LoVo (cell line): Measurements from ENCODE around the gene OPTC.
"Not testable (repeated sequence)": the region's sequence is repeated elsewhere in the genome, so short reads cannot be mapped to it uniquely, and the experiment has no call there.

Source experiments
- DNase-seq: peaks from one replicate; pipeline ENCODE4 v3.0.0-alpha.2; 2016; ENCODE audit warnings: low spot score

OPTC gene

GRCh38 chr1:203493901-203494300 lies at the start of gene OPTC:
Gene OPTC, plus strand, starts transcription at chr1:203494153. Its CDS starts 1,853 bp downstream, at chr1:203496006.
- DNase-seq: no peak

- DNase-seq: no peak
Measured at GRCh38 chr1:203444171-203444576, 49.8 kb upstream of the OPTC start.

- DNase-seq: no peak
Measured at GRCh38 chr1:203447151-203447550, 46.8 kb upstream of the OPTC start.

GRCh38 chr1:203447598-203447997 lies 46.4 kb upstream of the OPTC start:
- DNase-seq: not testable (repeated sequence)

GRCh38 chr1:203448521-203449061 lies 45.4 kb upstream of the OPTC start:
- no peak for DNase-seq

- DNase-seq: no peak
Measured at GRCh38 chr1:203450001-203450400, 44.0 kb upstream of the OPTC start.

GRCh38 chr1:203450479-203451149 lies 43.3 kb upstream of the OPTC start:
- no peak for DNase-seq

GRCh38 chr1:203451836-203452784 lies 41.8 kb upstream of the OPTC start:
- no peak for DNase-seq

GRCh38 chr1:203453016-203453415 lies 40.9 kb upstream of the OPTC start:
- no peak for DNase-seq

GRCh38 chr1:203453616-203454015 lies 40.3 kb upstream of the OPTC start:
- no peak for DNase-seq

- no peak for DNase-seq
Measured at GRCh38 chr1:203454986-203455471, 38.9 kb upstream of the OPTC start.

GRCh38 chr1:203455706-203456105 lies 38.2 kb upstream of the OPTC start:
- DNase-seq: no peak

GRCh38 chr1:203456577-203456976 lies 37.4 kb upstream of the OPTC start:
- DNase-seq: no peak

- no peak for DNase-seq
Measured at GRCh38 chr1:203458078-203458477, 35.9 kb upstream of the OPTC start.

GRCh38 chr1:203459671-203460201 lies 34.2 kb upstream of the OPTC start:
- DNase-seq: no peak

- DNase-seq: no peak
Measured at GRCh38 chr1:203461717-203462116, 32.2 kb upstream of the OPTC start.

GRCh38 chr1:203462143-203462542 lies 31.8 kb upstream of the OPTC start:
- DNase-seq: no peak

- DNase-seq: no peak
Measured at GRCh38 chr1:203462878-203463277, 31.1 kb upstream of the OPTC start.

- no peak for DNase-seq
Measured at GRCh38 chr1:203463469-203464062, 30.4 kb upstream of the OPTC start.

- no peak for DNase-seq
Measured at GRCh38 chr1:203464226-203464625, 29.7 kb upstream of the OPTC start.

- no peak for DNase-seq
Measured at GRCh38 chr1:203464743-203465142, 29.2 kb upstream of the OPTC start.

GRCh38 chr1:203465146-203465798 lies 28.7 kb upstream of the OPTC start:
- DNase-seq: no peak
